H1 (cell line): ENCODE results near the gene RNASE2. TPM values are rescaled to one million over a fixed set of nuclear protein-coding genes. Genes with fewer than 3 reads are reported as not detected.

Experiments used
- CTCF ChIA-PET: fragments of 300-600 bp; sonication (Branson Sonifier 250); formaldehyde crosslinking; loops from one replicate; lab custom pipeline; 2021; ENCODE audit not compliant: partially characterized antibody; lab: Charles Lee
- POLR2A ChIA-PET: fragments of 300-600 bp; sonication (Branson Sonifier 250); formaldehyde crosslinking; loops from one replicate; lab custom pipeline; 2021; ENCODE audit warnings: inconsistent platforms; ENCODE audit not compliant: partially characterized antibody; lab: Charles Lee
- DNase-seq, 2 experiments: peaks; one replicate each; pipeline versions ENCODE4 v3.0.0 to v3.0.0-alpha.2; 2010 to 2022; ENCODE audit warnings: low spot score in 2 of 2, low read depth in 1 of 2, mixed read lengths in 1 of 2
- FAIRE-seq: peaks from 2 replicates; lab custom pipeline; 2011; peaks lifted over from hg19 to GRCh38; lab: Jason Lieb, UNC
- H2AFZ ChIP-seq: 2 replicates; pipeline ENCODE4 v1.8.1; 2012; ENCODE audit warnings: low read length, inconsistent platforms
- H2AK5ac ChIP-seq: 2 replicates; pipeline ENCODE4 v1.6.1; 2013; ENCODE audit warnings: low read depth, low read length
- H2BK120ac ChIP-seq: replicated peaks from 2 replicates; pipeline ENCODE3; 2013; ENCODE audit warnings: low read depth, low read length, inconsistent platforms
- H2BK12ac ChIP-seq: 2 replicates; pipeline ENCODE4 v1.6.1; 2013; ENCODE audit warnings: low read depth, low read length
- H2BK15ac ChIP-seq: 2 replicates; pipeline ENCODE4 v1.6.1; 2013; ENCODE audit warnings: low read length
- H2BK20ac ChIP-seq: 2 replicates; pipeline ENCODE4 v1.6.1; 2013; ENCODE audit warnings: low read length
- H2BK5ac ChIP-seq: 2 replicates; pipeline ENCODE4 v1.6.1; 2013; ENCODE audit warnings: low read depth, low read length
- H3K14ac ChIP-seq: 2 replicates; pipeline ENCODE4 v1.6.1; 2013; ENCODE audit warnings: inconsistent platforms; ENCODE audit not compliant: insufficient read length
- H3K18ac ChIP-seq: 2 replicates; pipeline ENCODE4 v1.6.1; 2013; ENCODE audit warnings: low read length; ENCODE audit errors: extremely low read depth
- H3K23ac ChIP-seq: 2 replicates; pipeline ENCODE4 v1.6.1; 2013; ENCODE audit warnings: inconsistent platforms; ENCODE audit not compliant: insufficient read length
- H3K23me2 ChIP-seq: 2 replicates; pipeline ENCODE4 v1.6.1; 2013; ENCODE audit warnings: low read depth, low read length
- H3K27ac ChIP-seq: 2 replicates; pipeline ENCODE4 v1.6.1; 2011; ENCODE audit warnings: low read depth, low read length, inconsistent platforms
- H3K27me3 ChIP-seq, 4 experiments: replicated peaks in 1 of 4; 1 replicate in 1 of 4; 2 replicates in 3 of 4; pipeline versions ENCODE4 v1.6.1 to v1.8.1; 2011 to 2013; ENCODE audit warnings: low read length in 3 of 4, mild to moderate bottlenecking in 3 of 4, inconsistent platforms in 2 of 4, mixed read lengths in 2 of 4, moderate library complexity in 1 of 4; ENCODE audit not compliant: control insufficient read depth in 3 of 4, insufficient read depth in 3 of 4; ENCODE audit errors: extremely low read depth in 1 of 4
- H3K36me3 ChIP-seq, 4 experiments: 2 replicates each; pipeline versions ENCODE4 v1.6.1 to v1.8.1; 2011 to 2013; ENCODE audit warnings: mild to moderate bottlenecking in 4 of 4, low read length in 3 of 4, moderate library complexity in 2 of 4, control low read depth in 1 of 4, inconsistent platforms in 1 of 4; ENCODE audit not compliant: insufficient read depth in 4 of 4, control insufficient read depth in 2 of 4
- H3K4ac ChIP-seq: replicated peaks from 2 replicates; pipeline ENCODE3; 2013; ENCODE audit warnings: low read length, low read depth, mixed read lengths, inconsistent platforms; ENCODE audit not compliant: insufficient read length
- H3K4me1 ChIP-seq, 4 experiments: replicated peaks in 1 of 4; 1 replicate in 1 of 4; 2 replicates in 3 of 4; pipeline versions ENCODE4 v1.6.1 to v1.8.1; 2011 to 2013; ENCODE audit warnings: low read length in 3 of 4, inconsistent platforms in 2 of 4, mixed read lengths in 1 of 4; ENCODE audit not compliant: insufficient read depth in 4 of 4, control insufficient read depth in 3 of 4
- H3K4me2 ChIP-seq, 2 experiments: 2 replicates each; pipeline versions ENCODE4 v1.6.1 to v1.8.1; 2011 to 2013; ENCODE audit warnings: low read depth in 2 of 2, low read length in 2 of 2, control low read depth in 1 of 2, inconsistent platforms in 1 of 2, mild to moderate bottlenecking in 1 of 2; ENCODE audit not compliant: insufficient read depth in 1 of 2
- H3K4me3 ChIP-seq, 4 experiments: fragments of 200-600, 300-600 bp in 1 of 4; sonication (generic), shearing (Covaris generic), sonication (Bioruptor Twin) in 1 of 4; 2 replicates each; pipeline versions ENCODE4 v1.5.1 to v1.8.1; 2011 to 2016; ENCODE audit warnings: low read length in 4 of 4, low read depth in 3 of 4, control low read depth in 2 of 4, inconsistent platforms in 2 of 4, mild to moderate bottlenecking in 2 of 4, mixed read lengths in 1 of 4, moderate library complexity in 1 of 4; ENCODE audit not compliant: insufficient read depth in 2 of 4; ENCODE audit errors: extremely low read depth in 1 of 4
- H3K56ac ChIP-seq: replicated peaks from 2 replicates; pipeline ENCODE3; 2013; ENCODE audit warnings: low read depth, mild to moderate bottlenecking, mixed read lengths, low read length, inconsistent platforms; ENCODE audit not compliant: insufficient read length
- H3K79me1 ChIP-seq: 2 replicates; pipeline ENCODE4 v1.6.1; 2013; ENCODE audit warnings: low read depth, low read length, control low read depth
- H3K79me2 ChIP-seq, 2 experiments: 2 replicates each; pipeline versions ENCODE4 v1.6.1 to v1.8.1; 2012 to 2013; ENCODE audit warnings: low read length in 2 of 2, mild to moderate bottlenecking in 2 of 2, inconsistent platforms in 1 of 2; ENCODE audit not compliant: insufficient read depth in 2 of 2, control insufficient read depth in 1 of 2
- H3K9ac ChIP-seq, 4 experiments: replicated peaks in 1 of 4; 1 replicate in 1 of 4; 2 replicates in 3 of 4; pipeline versions ENCODE4 v1.6.1 to v1.8.1; 2011 to 2013; ENCODE audit warnings: low read depth in 3 of 4, low read length in 3 of 4, control low read depth in 2 of 4, mild to moderate bottlenecking in 2 of 4, moderate library complexity in 2 of 4, inconsistent platforms in 1 of 4; ENCODE audit errors: extremely low read depth in 1 of 4
- H3K9me3 ChIP-seq, 2 experiments: 2 replicates each; pipeline versions ENCODE4 v1.6.1 to v1.8.1; 2012 to 2013; ENCODE audit warnings: mild to moderate bottlenecking in 2 of 2, moderate library complexity in 2 of 2, control low read depth in 1 of 2, inconsistent platforms in 1 of 2, low read depth in 1 of 2, low read length in 1 of 2, mixed read lengths in 1 of 2; ENCODE audit not compliant: insufficient read depth in 2 of 2
- H4K20me1 ChIP-seq, 2 experiments: replicated peaks in 1 of 2; 2 replicates each; pipeline versions ENCODE3 to v1.8.1; 2011 to 2013; ENCODE audit warnings: inconsistent platforms in 2 of 2, low read length in 2 of 2, mild to moderate bottlenecking in 1 of 2; ENCODE audit not compliant: insufficient read depth in 2 of 2, control insufficient read depth in 1 of 2
- H4K5ac ChIP-seq: 2 replicates; pipeline ENCODE4 v1.6.1; 2013; ENCODE audit warnings: low read length, low read depth, mixed read lengths, inconsistent platforms; ENCODE audit not compliant: insufficient read length
- H4K8ac ChIP-seq: 2 replicates; pipeline ENCODE4 v1.8.0; 2013; ENCODE audit warnings: mild to moderate bottlenecking, moderate library complexity, low read length, inconsistent platforms; ENCODE audit not compliant: insufficient read depth; ENCODE audit errors: extremely low read depth
- H4K91ac ChIP-seq: replicated peaks from 2 replicates; pipeline ENCODE3; 2013; ENCODE audit warnings: low read length, mixed read lengths, inconsistent platforms; ENCODE audit not compliant: insufficient read length
- MAX ChIP-seq: IDR thresholded peaks from 2 replicates; pipeline ENCODE4 v1.6.1; 2012; ENCODE audit warnings: inconsistent platforms
- USF2 ChIP-seq: IDR thresholded peaks from 2 replicates; pipeline ENCODE4 v1.6.1; 2011; ENCODE audit warnings: low read length, improper control_type of control experiment
- WGBS, 2 experiments: shearing (Covaris generic) in 1 of 2; methylation state at CpG; one replicate each; pipeline versions ENCODE4 v1.1.6 to v1.1.7; 2013 to 2015; ENCODE audit warnings: low lambda C conversion rate in 2 of 2, mixed read lengths in 2 of 2, inconsistent platforms in 1 of 2, low coverage in 1 of 2, missing lambda C conversion rate in 1 of 2; ENCODE audit not compliant: insufficient replicate concordance in 2 of 2, insufficient coverage in 1 of 2, insufficient read length in 1 of 2; ENCODE audit errors: extremely low coverage in 1 of 2, missing lambda C conversion rate in 1 of 2; 5-methylcytosine and 5-hydroxymethylcytosine counted together
- polyA plus RNA-seq, 7 experiments: library from polyadenylated mRNA; depleted of rRNA in 3 of 7; stranded (reverse) in 5 of 7; unstranded in 2 of 7; fragments of >200 nt in 5 of 7; fragments of 200-250 nt in 2 of 7; gene quantifications; 1 replicate in 5 of 7; 2 replicates in 1 of 7; 4 replicates in 1 of 7; pipeline versions ENCODE4 v1.2.1 to v1.2.3, GENCODE V29; 2011 to 2013; ENCODE audit warnings: missing spikeins in 2 of 7, mixed read lengths in 2 of 7
- total RNA-seq: library from RNA; stranded (reverse); fragmentation: NEBNext Ultra II Directional; extraction: Animal tissue kit (Norgen Biotek cat#: 25700); gene quantifications from 2 replicates; pipeline ENCODE4 v1.2.1, GENCODE V29; 2021

Gene RNASE2
- total and polyA plus RNA-seq, 2 of the 8 experiments (the other 6 are each of a cell fraction or from before 2014, with no cell fraction given): not detected

- no peak overlapping the region for H4K91ac ChIP-seq
- H2BK120ac ChIP-seq: no peak overlapping the region
- H2BK12ac ChIP-seq: no peak overlapping the region
- H4K5ac ChIP-seq: no peak overlapping the region
- H3K23ac ChIP-seq: no peak overlapping the region
- no peaks in the 10 kb centered on the region for H4K20me1 ChIP-seq
- no peaks in the 10 kb centered on the region for H3K9me3 ChIP-seq
- no peak overlapping the region for H3K4me3 ChIP-seq
- no peak overlapping the region for H2AFZ ChIP-seq
- no peak overlapping the region for H3K4ac ChIP-seq
- H2BK20ac ChIP-seq: no peak overlapping the region
- WGBS, 2 experiments: 89% methylated on average over 1 of the region's 1 CpG; no CpG with 5 or more reads in 1 of the 2 experiments
- H3K27me3 ChIP-seq: peaks cover 0 to 5% (median 1%) of the 10 kb centered on the region in 4 experiments; a peak in 2 of 7 replicates
- H3K23me2 ChIP-seq: no peaks in the 10 kb centered on the region
- DNase-seq (no peak), FAIRE-seq (no peak)
- no peaks in the 10 kb centered on the region for H3K36me3 ChIP-seq
- no peaks in the 10 kb centered on the region for H3K79me2 ChIP-seq
- peaks cover 0 to 2% (median under 1%) of the 10 kb centered on the region in 4 experiments; a peak in 2 of 7 replicates for H3K4me1 ChIP-seq
- H4K8ac ChIP-seq: no peak overlapping the region
- no peak overlapping the region for H3K27ac ChIP-seq
- POLR2A ChIA-PET: no interaction called here
- no peak overlapping the region for H3K56ac ChIP-seq
- CTCF ChIA-PET: no interaction called here
- H3K79me1 ChIP-seq: no peaks in the 10 kb centered on the region
- H3K4me2 ChIP-seq: no peak overlapping the region
- no peak overlapping the region for H3K18ac ChIP-seq
- no peak overlapping the region for H3K14ac ChIP-seq
- no peak overlapping the region for H2AK5ac ChIP-seq
- H2BK5ac ChIP-seq: no peak overlapping the region
- H3K9ac ChIP-seq: no peak overlapping the region
- H2BK15ac ChIP-seq: no peak overlapping the region
- no peak for TF ChIP-seq MAX
- no peak for TF ChIP-seq USF2
These were observed 21.0 kb downstream of the RNASE2 start for GRCh38 chr14:20976291-20976690.
